ENCODE results near the gene PCCA.
"Not testable (repeated sequence)": the region's sequence is repeated elsewhere in the genome, so short reads cannot be mapped to it uniquely, and the experiment has no call there.

Gene PCCA

DNA sequence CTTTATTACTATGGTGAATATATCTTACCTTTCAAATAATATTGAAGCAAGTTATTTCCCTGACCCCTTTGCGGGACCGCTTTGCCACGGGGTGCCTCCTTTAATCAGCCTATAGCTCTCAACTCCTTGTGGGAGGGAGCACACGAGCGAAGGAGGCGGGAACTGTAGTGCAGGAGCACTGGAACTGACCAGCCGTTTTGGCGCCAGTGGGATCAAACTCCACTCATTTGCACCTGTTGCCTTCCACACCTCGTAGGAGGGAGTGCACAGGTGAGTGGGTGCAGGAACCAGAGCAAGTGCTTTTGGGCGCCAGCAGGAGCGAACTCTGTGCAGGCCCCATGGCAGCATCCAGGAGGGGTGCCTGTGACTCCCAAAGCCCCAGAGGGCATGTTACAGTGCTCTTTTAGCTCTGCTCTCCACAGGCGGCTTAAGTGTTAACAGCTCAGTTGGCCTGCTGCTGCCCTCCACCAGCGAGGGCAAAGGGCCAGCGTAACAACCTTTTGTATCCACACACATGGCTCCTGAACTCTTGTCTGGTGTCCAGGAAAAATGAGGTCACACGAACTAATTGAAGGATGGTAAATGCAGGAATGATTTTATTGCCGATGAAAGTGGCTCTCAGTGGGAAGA lies 292.8 kb downstream of the PCCA start:
- Histone ChIP-seq H3K9me3 (peaks cover 3 to 21% (median 7%) of the 10 kb centered on the region in 3 donors), H3K27me3 (no peaks in the 10 kb centered on the region), H3K27ac (no peak overlapping the region), H3K4me1 (no peaks in the 10 kb centered on the region), H3K4me3 (no peak overlapping the region), H3K36me3 (peaks cover 7 to 23% (median 9%) of the 10 kb centered on the region in 3 donors)
- no peak for DNase-seq
- intact Hi-C loops (cut with DNase I; ENCODE audit: low total_unique reads) = no loop called here
- TF ChIP-seq, protein P1, sequence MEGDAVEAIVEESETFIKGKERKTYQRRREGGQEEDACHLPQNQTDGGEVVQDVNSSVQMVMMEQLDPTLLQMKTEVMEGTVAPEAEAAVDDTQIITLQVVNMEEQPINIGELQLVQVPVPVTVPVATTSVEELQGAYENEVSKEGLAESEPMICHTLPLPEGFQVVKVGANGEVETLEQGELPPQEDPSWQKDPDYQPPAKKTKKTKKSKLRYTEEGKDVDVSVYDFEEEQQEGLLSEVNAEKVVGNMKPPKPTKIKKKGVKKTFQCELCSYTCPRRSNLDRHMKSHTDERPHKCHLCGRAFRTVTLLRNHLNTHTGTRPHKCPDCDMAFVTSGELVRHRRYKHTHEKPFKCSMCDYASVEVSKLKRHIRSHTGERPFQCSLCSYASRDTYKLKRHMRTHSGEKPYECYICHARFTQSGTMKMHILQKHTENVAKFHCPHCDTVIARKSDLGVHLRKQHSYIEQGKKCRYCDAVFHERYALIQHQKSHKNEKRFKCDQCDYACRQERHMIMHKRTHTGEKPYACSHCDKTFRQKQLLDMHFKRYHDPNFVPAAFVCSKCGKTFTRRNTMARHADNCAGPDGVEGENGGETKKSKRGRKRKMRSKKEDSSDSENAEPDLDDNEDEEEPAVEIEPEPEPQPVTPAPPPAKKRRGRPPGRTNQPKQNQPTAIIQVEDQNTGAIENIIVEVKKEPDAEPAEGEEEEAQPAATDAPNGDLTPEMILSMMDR (IDR thresholded peaks at IDR 0.05) = no peak

DNA sequence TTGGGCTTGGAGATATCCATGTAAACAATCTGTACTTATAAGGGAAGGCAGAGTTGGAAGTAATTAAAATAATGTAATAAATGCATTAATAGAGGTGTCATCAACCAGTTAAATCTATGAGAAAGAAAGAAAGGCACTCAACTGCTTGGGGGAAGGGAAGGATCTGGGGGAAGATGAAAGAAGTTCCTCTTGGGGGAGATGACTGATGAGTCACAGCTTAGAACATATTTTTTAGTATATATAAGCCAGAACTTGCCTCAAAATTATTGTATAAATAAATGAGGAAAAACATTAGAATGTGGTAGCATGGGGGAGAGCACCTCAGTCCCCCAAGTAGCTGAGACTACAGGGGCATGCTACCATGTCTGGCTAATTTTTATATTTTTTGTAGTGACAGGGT lies 293.9 kb downstream of the PCCA start:
- H3K27ac ChIP-seq = no peak overlapping the region
- intact Hi-C loops (cut with DNase I; ENCODE audit: low total_unique reads) = no loop called here
- no peaks in the 10 kb centered on the region for H3K27me3 ChIP-seq
- H3K36me3 ChIP-seq = peaks cover 0 to 25% (median 5%) of the 10 kb centered on the region in 3 donors
- peaks cover 0 to 11% (median 6%) of the 10 kb centered on the region in 3 donors for H3K9me3 ChIP-seq
- TF ChIP-seq, protein P1 (IDR thresholded peaks at IDR 0.05) = no peak
- H3K4me3 ChIP-seq = no peak overlapping the region
- DNase-seq = no peak
- H3K4me1 ChIP-seq = no peaks in the 10 kb centered on the region

DNA sequence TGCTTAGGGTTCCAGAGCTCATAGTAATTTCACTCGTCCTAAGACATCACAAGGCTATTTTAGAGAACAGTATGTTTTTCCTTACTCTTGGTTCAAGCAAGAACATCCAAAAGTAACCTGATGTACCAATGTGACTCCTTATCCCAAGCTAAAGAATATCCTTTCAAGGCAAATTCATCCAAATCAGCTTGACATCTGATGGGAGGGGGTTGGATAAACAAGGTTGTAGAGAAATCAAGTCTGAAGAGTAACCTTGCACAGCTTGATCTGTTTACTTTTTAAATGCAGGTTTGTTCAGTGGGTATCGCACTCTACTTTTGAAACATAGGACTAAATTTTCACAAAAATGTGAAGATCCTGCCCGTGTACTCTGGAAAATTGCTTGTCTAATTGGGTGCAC lies 298.5 kb downstream of the PCCA start:
- no peaks in the 10 kb centered on the region for H3K9me3 ChIP-seq
- TF ChIP-seq, protein P1 (IDR thresholded peaks at IDR 0.05) = no peak
- intact Hi-C loops (cut with DNase I; ENCODE audit: low total_unique reads) = no loop called here

DNA sequence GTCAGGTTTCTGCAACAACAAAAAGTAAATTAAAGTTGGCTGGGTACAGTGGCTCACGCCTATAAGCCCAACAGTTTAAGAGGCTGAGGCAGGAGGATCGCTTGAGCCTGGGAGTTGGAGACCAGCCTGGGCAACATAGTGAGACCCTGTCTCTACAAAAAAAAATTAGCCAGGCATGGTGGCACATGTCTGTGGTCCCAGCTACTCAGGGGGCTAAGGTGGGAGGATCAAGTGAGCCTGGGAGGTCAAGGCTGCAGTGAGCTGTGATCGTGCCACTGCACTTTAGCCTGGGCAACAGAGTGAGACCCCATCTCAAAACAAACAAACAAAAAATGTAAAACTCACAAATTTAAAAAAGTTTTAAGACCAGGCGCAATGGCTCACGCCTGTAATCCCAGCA lies 299.3 kb downstream of the PCCA start:
- Histone ChIP-seq H3K4me1 (peaks cover 0 to 12% (median 3%) of the 10 kb centered on the region in 4 donors), H3K36me3 (peaks cover 0 to 22% (median 5%) of the 10 kb centered on the region in 3 donors)
- DNase-seq; H3K27me3 ChIP-seq; H3K9me3 ChIP-seq; H3K4me3 ChIP-seq; H3K27ac ChIP-seq; intact Hi-C loops (cut with DNase I; ENCODE audit: low total_unique reads): not testable (repeated sequence)

More for the DNA sequence above, 298.5 kb downstream of the PCCA start:
- no peak overlapping the region for H3K4me3 ChIP-seq
- DNase-seq = no peak
- no peaks in the 10 kb centered on the region for H3K27me3 ChIP-seq
- peaks cover 0 to 5% (median 2%) of the 10 kb centered on the region in 4 donors for H3K4me1 ChIP-seq
- peaks cover 0 to 22% (median 5%) of the 10 kb centered on the region in 3 donors for H3K36me3 ChIP-seq
- H3K27ac ChIP-seq = no peak overlapping the region

DNA sequence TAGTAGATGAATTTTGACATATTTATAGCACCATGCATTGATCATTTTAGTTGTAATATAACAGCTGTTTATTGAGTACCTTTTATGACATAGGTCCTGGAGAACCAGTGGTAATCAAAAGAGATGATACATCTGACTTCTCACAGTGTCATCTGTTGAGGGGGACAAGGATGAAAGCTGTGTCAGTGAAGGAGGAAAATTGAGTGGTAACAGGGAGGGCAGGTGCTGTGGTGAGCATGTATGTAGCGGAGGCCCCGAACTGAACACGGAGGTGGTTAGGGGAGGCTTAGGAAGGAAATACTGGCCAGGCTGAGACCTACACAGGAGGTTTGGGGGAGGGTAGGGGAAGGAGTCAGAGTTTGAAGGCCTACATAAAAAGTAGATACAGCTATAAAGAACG lies 300.0 kb downstream of the PCCA start:
- Histone ChIP-seq H3K36me3 (peaks cover 0 to 22% (median 5%) of the 10 kb centered on the region in 3 donors), H3K27ac (no peak overlapping the region), H3K4me3 (no peak overlapping the region), H3K4me1 (peaks cover 0 to 20% (median 5%) of the 10 kb centered on the region in 4 donors), H3K9me3 (no peaks in the 10 kb centered on the region), H3K27me3 (no peaks in the 10 kb centered on the region)
- no peak for DNase-seq
- intact Hi-C loops (cut with DNase I; ENCODE audit: low total_unique reads) = no loop called here
- TF ChIP-seq, protein P1 (IDR thresholded peaks at IDR 0.05) = no peak

DNA sequence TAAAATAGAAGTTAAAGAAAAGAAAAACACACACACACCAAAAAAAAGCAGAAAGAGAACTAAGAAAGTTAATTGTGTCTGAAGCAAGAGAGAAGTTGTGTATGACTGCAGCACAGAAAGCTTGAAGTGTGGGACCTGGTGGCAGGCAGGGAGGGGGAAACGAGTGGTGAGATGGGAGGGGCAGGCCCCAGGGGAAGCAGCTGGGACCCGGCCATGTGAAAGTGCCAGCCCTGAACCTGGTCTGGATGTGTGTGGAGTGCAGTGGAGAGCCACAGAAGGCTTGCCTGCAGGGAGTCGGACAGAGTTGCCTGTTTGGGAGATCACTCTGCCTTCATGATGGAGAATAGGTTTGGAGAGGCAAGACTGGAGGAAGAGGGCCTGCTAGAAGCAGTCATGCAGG lies 300.7 kb downstream of the PCCA start:
- TF ChIP-seq, protein P1 (IDR thresholded peaks at IDR 0.05) = no peak
- DNase-seq = no peak
- Histone ChIP-seq H3K27ac (no peak overlapping the region), H3K9me3 (no peaks in the 10 kb centered on the region), H3K4me3 (no peak overlapping the region), H3K27me3 (no peaks in the 10 kb centered on the region), H3K4me1 (peaks cover 0 to 22% (median 5%) of the 10 kb centered on the region in 4 donors), H3K36me3 (peaks cover 0 to 22% (median 5%) of the 10 kb centered on the region in 3 donors)
- intact Hi-C loops (cut with DNase I; ENCODE audit: low total_unique reads) = no loop called here
